DMS114 treated with DMSO at 0.1 percent for 48 hours (cell line): Measurements from ENCODE around the gene SLC16A13.
"Not testable (repeated sequence)": the region's sequence is repeated elsewhere in the genome, so short reads cannot be mapped to it uniquely, and the experiment has no call there.

ENCODE experiments used
- DNase-seq: peaks from one replicate; lab custom pipeline; 2025; ENCODE audit not compliant: unreplicated experiment; lab: John Stamatoyannopoulos, UW

SLC16A13 gene

GRCh38 chr17:7060165-7060891 lies 24.5 kb downstream of the SLC16A13 start:
- no peak for DNase-seq

- DNase-seq: no peak
Observed at GRCh38 chr17:7063518-7064094, 27.8 kb downstream of the SLC16A13 start.

DNA sequence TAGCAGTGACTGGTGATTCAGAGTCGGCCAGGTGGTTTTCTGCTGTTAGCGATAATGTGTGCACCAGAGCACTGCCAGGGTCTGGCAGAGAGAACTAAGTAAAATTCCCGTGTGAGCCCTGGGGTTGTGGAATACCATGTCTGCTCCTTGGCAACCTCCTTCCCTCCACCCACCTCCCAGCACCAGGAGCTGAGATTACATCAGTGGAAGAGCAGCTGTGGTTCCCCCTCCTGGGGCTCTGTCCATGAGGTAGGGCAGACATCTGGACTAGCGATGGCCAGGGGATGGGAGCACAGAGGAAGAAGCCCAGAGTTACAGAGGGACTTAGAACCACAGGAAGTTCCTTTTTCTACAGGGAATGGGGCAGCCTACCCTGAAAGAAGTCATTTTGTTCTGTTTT lies 28.4 kb downstream of the SLC16A13 start:
- no peak for DNase-seq

DNA sequence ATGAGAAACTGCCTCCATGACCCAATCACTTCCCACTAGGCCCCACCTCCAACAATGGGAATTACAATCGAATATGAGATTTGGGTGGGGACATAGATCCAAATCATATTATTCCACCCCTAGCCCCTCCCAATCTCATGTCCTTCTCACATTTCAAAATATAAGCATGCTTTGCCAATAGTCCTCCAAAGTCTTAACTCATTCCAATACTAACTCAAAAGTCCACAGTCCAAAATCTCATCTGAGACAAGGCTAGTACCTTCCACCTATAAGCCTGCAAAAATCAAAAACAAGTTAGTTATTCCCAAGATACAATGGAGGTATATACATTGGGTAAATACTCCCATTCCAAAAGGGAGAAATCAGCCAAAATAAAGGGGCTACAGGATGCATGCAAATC lies 31.4 kb downstream of the SLC16A13 start:
- DNase-seq: no peak

DNA sequence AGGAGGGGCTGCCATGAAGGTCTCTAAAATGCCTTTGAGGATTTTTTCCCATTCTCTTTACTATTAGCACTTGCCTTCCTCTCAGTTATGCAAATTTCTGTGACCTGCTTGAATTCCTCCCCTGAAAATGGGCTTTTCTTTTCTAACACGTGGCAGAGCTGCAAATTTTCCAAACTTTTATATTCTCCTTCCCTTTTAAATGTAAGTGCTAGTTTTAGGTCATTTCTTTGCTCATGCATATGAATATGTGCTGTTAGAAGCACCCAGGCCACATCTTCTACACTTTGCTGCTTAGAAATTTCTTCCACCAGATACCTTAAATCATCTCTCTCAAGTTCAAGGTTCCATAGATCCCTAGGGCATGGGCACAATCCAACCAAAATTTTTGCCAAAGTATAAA lies 32.5 kb downstream of the SLC16A13 start:
- DNase-seq: no peak

GRCh38 chr17:7070712-7071111 lies 34.9 kb downstream of the SLC16A13 start:
- no peak for DNase-seq

- no peak for DNase-seq
Observed at GRCh38 chr17:7072406-7072805, 36.6 kb downstream of the SLC16A13 start.

DNA sequence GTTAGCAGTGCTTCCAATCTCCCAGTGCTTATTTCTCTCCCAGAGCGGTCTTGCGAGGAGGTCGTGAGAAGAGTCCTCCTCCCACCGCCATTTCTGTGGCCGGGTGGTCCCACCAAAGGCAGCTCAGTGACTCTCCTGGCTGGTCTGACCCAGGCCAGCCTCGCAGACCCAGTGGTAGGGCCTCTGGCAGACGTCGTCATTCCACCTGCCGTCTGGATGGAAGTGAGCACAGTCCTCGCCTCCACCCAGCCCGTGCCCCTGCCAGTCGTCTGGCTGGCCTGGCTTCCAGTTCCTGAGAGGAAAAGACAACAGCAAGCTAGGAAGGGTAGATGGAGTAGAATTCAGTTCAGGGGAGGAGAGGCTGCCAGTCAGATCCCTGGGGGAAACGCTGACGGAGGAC lies 39.1 kb downstream of the SLC16A13 start:
- DNase-seq: no peak

GRCh38 chr17:7077911-7078546 lies 42.2 kb downstream of the SLC16A13 start:
- DNase-seq: no peak

- no peak for DNase-seq
Observed at GRCh38 chr17:7078711-7079110, 42.9 kb downstream of the SLC16A13 start.

DNA sequence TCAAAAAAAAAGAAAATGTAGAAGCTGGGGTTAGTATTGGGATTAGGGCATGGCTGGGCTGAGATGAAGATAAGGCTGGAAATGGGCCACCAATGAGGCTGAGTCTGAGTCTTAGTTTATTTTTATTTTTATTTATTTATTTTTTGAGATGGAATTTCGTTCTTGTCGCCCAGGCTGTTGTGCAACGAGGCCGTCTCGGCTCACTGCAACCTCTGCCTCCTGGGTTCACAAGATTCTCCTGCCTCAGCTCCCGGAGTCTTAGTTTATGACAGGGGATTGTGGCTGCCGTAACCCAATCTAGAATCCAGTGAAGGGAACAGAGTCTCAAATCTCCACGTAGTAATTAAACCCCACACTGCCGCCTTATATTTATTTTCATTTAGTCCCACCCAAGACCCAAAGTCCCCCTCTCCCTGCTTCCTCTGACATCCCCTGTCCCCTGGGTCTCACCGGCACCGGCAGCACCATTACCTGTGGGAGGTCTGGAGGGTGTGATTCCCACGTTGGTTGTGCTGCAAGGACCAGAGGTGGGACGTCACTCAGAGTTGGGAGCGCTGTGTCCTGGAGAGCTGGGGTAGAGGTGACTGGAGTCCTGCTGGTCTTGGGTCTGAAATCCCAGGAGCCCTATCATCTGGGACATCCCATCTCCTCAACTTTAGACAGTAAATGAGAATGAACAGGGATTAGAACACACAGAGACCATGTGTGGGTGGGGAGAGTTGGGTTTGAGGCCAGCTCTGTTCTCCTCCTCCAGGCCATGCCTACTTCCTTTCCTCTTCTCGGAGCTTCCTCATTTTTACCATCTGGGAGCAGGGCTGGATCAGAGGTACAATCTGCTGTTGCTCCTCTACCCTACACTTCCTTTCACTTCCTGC lies 44.0 kb downstream of the SLC16A13 start, which contains the start of gene CLEC10A:
Gene CLEC10A, minus strand, starts transcription at position 671 of the 875 bp plus-strand sequence. CDS start 1,439 bp downstream, outside the sequence.
- DNase-seq: no peak

GRCh38 chr17:7080456-7081041 lies 44.7 kb downstream of the SLC16A13 start:
- no peak for DNase-seq

DNA sequence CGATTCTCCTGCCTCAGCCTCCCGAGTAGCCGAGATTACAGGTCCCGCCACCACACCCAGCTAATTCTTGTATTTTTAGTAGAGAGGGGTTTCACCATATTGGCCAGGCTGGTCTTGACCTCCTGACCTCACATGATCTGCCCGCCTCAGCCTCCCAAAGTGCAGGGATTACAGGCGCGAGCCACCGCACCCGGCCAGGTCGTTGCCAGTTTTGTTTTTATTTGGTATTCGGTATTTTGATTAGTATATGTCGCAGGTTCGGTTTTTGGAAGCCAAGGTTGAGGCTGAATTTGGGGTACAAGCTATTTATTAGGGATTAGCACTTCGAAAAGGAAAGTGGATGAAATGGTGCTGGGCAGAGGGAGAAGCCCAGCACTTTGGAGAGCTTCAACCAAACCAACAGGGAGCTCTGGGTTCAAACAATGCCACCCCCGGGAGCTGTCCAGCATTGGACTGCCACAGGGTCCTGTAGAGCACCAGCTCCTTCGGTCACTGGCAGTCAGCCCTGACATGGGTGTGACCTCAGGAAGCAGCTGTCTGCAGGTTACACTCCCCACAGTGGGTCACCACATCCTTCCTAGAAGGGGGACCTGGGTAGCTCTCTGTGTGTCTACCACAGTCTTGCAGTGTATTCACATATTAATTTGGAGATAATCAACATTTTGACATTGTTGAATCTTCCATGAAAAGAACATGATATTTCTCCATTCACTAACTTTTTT lies 45.7 kb downstream of the SLC16A13 start:
- no peak for DNase-seq

DNA sequence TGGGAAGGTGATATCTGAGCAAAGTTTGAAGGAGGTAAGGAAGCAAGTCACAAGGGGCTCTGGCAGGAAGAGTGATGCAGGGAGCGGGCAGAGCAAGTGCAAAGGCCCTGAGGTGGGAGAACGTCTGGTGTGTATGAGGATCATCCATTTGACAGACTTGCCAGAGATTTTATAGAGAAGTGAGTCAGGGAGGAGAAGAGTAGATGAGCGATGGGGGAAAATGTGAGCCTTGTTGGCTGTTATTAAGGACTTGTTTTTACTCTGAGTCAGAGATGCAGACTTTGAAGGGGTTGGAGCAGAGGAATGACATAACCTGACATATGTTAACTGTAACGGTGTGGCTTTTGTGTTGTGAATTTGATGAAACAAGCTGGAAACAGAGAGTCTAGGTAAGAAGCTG lies 47.8 kb downstream of the SLC16A13 start:
- DNase-seq: no peak

- DNase-seq: no peak
Observed at GRCh38 chr17:7084088-7084487, 48.3 kb downstream of the SLC16A13 start.

DNA sequence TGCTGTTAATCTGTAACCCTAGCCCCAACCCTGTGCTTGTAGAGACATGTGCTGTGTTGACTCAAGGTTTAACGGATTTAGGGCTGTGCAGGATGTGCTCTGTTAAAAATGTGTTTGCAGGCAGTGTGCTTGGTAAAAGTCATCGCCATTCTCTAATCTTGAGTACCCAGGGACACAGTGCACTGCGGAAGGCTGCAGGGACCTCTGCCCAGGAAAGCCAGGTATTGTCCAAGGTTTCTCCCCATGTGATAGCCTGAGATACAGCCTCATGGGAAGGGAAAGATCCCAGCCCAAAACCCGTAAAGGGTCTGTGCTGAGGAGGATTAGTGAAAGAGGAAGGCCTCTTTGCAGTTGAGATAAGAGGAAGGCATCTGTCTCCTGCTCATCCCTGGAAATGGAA lies 52.6 kb downstream of the SLC16A13 start:
- not testable (repeated sequence) for DNase-seq

GRCh38 chr17:7089570-7089969 lies 53.8 kb downstream of the SLC16A13 start:
- not testable (repeated sequence) for DNase-seq
